HFF-Myc (cell line): ENCODE results near the gene ANKS1A.

Experiments used
- DNase-seq: peaks from one replicate; pipeline ENCODE4 v3.0.0-alpha.2; 2011; ENCODE audit warnings: low read depth; ENCODE audit errors: extremely low read depth
- H3K4me3 ChIP-seq: replicated peaks from 2 replicates; pipeline ENCODE4 v1.5.1; 2011; ENCODE audit warnings: low read depth, mild to moderate bottlenecking, control low read depth, low read length
- CTCF ChIP-seq: IDR thresholded peaks from 2 replicates; pipeline ENCODE4 v1.5.1; 2012; ENCODE audit warnings: mild to moderate bottlenecking, low read depth, low read length, control low read depth; ENCODE audit errors: missing control alignments

Gene ANKS1A

DNA sequence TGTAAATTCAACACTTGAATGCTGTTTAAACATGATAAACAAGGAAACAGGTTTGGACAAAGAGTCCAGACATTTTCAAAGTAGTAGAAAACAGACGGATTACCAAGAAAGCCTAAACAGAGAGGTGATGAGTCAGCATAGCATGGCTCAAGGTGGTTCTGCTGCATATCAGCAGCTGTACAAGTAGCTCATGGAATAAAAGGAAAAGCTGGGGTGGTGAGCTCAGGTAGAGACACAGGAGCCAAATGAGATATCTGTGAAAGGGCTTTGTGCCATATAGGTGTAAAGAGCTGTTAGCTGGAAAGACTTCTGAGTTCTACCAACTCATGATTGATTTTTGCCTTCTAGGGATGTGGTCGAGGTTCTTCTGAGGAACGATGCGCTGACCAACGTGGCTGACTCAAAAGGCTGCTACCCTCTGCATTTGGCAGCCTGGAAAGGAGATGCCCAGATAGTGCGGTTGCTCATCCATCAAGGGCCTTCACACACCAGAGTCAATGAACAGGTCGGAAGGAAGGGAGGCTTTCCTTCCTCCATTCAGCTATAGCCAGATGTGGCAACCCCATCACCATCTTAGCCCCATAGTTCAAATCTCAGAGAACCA lies 80.7 kb downstream of the ANKS1A start:
- H3K4me3 ChIP-seq = no peak overlapping the region
- no peak for TF ChIP-seq CTCF
- DNase-seq = no peak

GRCh38 chr6:34970488-34970887 lies 81.4 kb downstream of the ANKS1A start:
- DNase-seq = no peak
- H3K4me3 ChIP-seq = no peak overlapping the region
- no peak for TF ChIP-seq CTCF

DNA sequence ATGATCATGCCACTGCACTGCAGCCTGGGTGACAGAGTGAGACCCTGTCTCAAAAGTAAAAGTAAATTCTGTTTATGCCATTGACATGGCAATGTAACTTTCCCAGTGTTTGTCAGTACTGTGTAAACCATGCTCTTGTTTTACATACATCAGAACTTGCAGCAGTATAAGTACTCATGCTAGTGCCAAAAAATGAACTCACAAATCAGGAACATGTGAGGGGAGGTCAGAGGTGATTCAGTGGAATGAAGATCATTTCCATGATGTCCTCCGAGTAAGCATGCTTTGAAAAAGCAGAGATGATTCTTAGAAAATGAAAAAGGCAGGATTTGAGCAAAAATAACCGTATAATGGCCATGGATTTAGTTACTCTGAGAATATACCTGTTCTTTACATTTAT lies 81.9 kb downstream of the ANKS1A start:
- TF ChIP-seq CTCF = no peak
- peak; percentile 80 for DNase-seq
- H3K4me3 ChIP-seq = no peak overlapping the region

- H3K4me3 ChIP-seq = no peak overlapping the region
- no peak for TF ChIP-seq CTCF
- no peak for DNase-seq
Observed at GRCh38 chr6:34973547-34974248, 84.6 kb downstream of the ANKS1A start.

DNA sequence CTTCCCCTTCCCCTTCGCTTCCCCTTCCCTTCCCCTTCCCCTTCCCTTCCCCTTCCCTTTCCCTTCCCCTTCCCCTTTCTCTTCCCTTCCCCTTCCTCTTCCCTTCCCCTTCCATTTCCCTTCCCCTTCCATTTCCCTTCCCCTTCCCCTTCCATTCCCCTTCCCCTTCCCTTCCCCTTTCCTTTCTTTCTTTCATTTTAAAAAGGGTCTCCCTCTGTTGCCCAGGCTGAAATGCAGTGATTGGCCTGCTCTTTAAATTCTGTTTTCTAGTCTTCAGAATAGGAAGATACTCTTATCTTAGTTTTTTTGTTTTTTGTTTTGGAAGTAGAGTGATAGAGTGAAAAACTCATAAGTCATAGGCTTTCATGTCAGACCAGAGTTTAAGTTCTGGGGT lies 85.2 kb downstream of the ANKS1A start:
- DNase-seq = no peak
- no peak for TF ChIP-seq CTCF
- H3K4me3 ChIP-seq = no peak overlapping the region

- no peak for TF ChIP-seq CTCF
- DNase-seq = no peak
- no peak overlapping the region for H3K4me3 ChIP-seq
Observed at GRCh38 chr6:34976239-34976638, 87.2 kb downstream of the ANKS1A start.
